Measurements from ENCODE around the gene NCKAP5. TPM values are rescaled to one million over a fixed set of nuclear protein-coding genes. Genes with fewer than 3 reads are reported as not detected.

NCKAP5 gene
- total RNA-seq, 1 donor from 2014 or later, result 0.26 TPM

DNA sequence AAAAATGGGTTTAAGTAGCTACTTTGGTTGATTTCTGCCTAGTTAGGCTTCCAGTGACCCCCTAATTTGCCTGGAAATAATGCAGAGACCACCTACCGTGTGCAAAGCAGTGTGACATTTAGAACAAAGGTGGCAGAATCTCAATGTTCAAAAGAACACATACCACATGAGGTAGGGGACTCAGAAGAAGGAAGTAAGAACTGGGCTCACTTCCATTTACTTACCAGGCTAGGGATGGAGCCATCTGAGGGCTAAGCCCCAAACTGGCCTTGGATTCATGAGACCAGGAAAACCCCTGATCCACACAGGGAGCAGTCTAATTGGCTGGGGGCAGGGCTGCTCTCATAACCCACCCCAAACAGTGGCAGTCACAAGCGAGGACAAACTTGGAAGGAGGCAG is 190.7 kb downstream of the NCKAP5 start:
- H3K27me3 ChIP-seq (ENCODE audit: control insufficient read depth, insufficient read depth, low read length), result no peaks in the 10 kb centered on the region
- TF ChIP-seq CTCF (IDR thresholded peaks at IDR 0.05; ENCODE audit: insufficient read depth, low read length, severe bottlenecking), result no peak
- FAIRE-seq, result peak; percentile 28
- DNase-seq (ENCODE audit: low read depth), result no peak
- no peaks in the 10 kb centered on the region for H3K36me3 ChIP-seq (ENCODE audit: control insufficient read depth, insufficient read depth, low read length)
- no peak overlapping the region for H3K4me3 ChIP-seq (ENCODE audit: low read depth, low read length)

GRCh38 chr2:133377021-133377481 is 191.2 kb downstream of the NCKAP5 start:
- no peak for FAIRE-seq
- no peaks in the 10 kb centered on the region for H3K36me3 ChIP-seq (ENCODE audit: control insufficient read depth, insufficient read depth, low read length)

DNA sequence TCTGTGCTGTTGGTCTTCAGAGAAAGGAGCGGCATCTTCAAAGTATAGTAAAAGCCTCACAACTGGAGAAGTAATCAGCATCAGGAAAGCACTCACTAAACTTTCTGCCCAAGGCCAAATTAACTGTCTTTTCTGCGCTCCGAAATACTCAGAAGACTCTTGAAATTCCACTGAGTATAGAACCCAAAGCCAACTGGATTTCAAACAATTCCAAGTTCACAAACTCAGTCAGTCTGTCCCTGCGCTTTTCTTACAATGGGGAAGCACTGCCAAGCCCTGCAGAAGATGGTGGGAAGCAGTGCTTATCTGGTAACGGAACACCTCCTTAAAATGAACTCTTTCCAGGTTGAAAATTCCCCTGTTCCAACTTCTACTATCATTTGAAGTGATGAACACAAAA is 193.5 kb downstream of the NCKAP5 start:
- DNase-seq (ENCODE audit: low read depth), result no peak
- no peak for FAIRE-seq
- Histone ChIP-seq H3K4me3 (ENCODE audit: low read depth, low read length) (no peak overlapping the region), H3K27me3 (ENCODE audit: control insufficient read depth, insufficient read depth, low read length) (no peaks in the 10 kb centered on the region), H3K36me3 (ENCODE audit: control insufficient read depth, insufficient read depth, low read length) (no peaks in the 10 kb centered on the region)
- no peak for TF ChIP-seq CTCF (IDR thresholded peaks at IDR 0.05; ENCODE audit: insufficient read depth, low read length, severe bottlenecking)

More at GRCh38 chr2:133377021-133377481, 191.2 kb downstream of the NCKAP5 start:
- no peak overlapping the region for H3K4me3 ChIP-seq (ENCODE audit: low read depth, low read length)
- no peaks in the 10 kb centered on the region for H3K27me3 ChIP-seq (ENCODE audit: control insufficient read depth, insufficient read depth, low read length)
- no peak for TF ChIP-seq CTCF (IDR thresholded peaks at IDR 0.05; ENCODE audit: insufficient read depth, low read length, severe bottlenecking)
- DNase-seq (ENCODE audit: low read depth), result peak; percentile 70

DNA sequence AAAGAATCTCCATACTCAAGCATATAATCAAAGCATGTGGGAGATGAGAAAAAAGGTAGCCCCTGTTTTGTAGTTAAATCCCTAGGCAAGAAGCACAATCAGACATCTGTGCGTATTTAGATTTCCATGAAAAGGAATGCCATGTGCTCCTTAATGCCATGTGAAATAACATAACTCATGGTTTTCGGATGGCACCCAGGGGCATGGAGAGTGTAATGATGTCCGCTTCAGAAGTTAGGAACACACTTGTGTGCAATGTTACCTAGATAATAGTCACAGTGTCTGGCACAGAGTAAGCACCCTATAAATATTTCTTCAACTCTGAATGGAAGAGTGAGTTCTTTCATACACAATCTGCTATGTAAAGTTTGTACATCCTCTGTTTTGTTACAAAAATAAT is 197.0 kb downstream of the NCKAP5 start:
- Histone ChIP-seq H3K4me3 (ENCODE audit: low read depth, low read length) (no peak overlapping the region), H3K27me3 (ENCODE audit: control insufficient read depth, insufficient read depth, low read length) (no peaks in the 10 kb centered on the region), H3K36me3 (ENCODE audit: control insufficient read depth, insufficient read depth, low read length) (no peaks in the 10 kb centered on the region)
- DNase-seq (ENCODE audit: low read depth), result no peak
- TF ChIP-seq CTCF (IDR thresholded peaks at IDR 0.05; ENCODE audit: insufficient read depth, low read length, severe bottlenecking), result no peak
- FAIRE-seq, result no peak

DNA sequence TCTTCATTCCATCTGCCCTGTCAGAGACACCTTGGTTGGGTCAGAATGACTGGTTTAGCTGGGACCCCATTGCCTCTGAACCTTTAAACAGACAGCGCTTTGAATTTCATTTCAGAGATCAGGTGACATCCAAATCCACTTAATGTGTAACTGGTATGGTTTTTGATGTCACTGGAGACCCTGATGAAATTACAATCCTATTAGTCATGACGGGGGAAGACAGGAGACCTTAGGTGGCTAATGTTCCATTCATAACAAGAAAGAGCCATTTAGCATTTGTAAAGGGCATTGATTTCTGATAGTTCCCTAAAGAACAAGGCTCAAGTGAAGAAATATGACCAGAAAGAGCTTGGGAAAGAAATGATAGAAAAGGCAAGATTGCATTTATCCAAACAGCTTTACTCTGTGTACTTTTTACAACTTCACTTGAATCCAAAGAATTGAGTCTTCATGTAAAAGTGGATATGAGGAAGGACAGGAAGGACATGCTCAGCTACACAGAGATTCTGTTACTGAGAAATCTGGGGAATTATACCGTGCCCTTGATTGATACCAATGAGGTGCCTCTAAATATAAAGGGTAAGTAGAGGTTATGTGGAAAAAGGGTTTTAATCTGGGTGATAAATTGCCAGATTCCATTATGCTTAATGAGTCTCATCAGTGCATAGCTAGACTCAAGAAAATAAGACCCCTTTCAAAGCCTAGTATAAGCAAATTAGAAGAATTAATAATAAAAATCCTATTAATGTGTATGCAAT is 198.2 kb downstream of the NCKAP5 start:
- H3K4me3 ChIP-seq (ENCODE audit: low read depth, low read length), result no peak overlapping the region
- no peak for TF ChIP-seq CTCF (IDR thresholded peaks at IDR 0.05; ENCODE audit: insufficient read depth, low read length, severe bottlenecking)
- DNase-seq (ENCODE audit: low read depth), result no peak
- H3K27me3 ChIP-seq (ENCODE audit: control insufficient read depth, insufficient read depth, low read length), result no peaks in the 10 kb centered on the region
- FAIRE-seq, result no peak
- no peaks in the 10 kb centered on the region for H3K36me3 ChIP-seq (ENCODE audit: control insufficient read depth, insufficient read depth, low read length)

- TF ChIP-seq CTCF (IDR thresholded peaks at IDR 0.05; ENCODE audit: insufficient read depth, low read length, severe bottlenecking), result no peak
- DNase-seq (ENCODE audit: low read depth), result peak; percentile 68
- Histone ChIP-seq H3K4me3 (ENCODE audit: low read depth, low read length) (no peak overlapping the region), H3K36me3 (ENCODE audit: control insufficient read depth, insufficient read depth, low read length) (no peaks in the 10 kb centered on the region), H3K27me3 (ENCODE audit: control insufficient read depth, insufficient read depth, low read length) (no peaks in the 10 kb centered on the region)
- FAIRE-seq, result peak; percentile 18
Measured at GRCh38 chr2:133365117-133365516, 203.1 kb downstream of the NCKAP5 start.

All from bronchial epithelial cell (primary cell).